ENCODE measurements around the gene IGFL1.
A peak's percentile ranks its signal among the peaks of the same experiment; 100 is the strongest.
"Not testable (repeated sequence)": the region's sequence is repeated elsewhere in the genome, so short reads cannot be mapped to it uniquely, and the experiment has no call there.

The IGFL1 gene

DNA sequence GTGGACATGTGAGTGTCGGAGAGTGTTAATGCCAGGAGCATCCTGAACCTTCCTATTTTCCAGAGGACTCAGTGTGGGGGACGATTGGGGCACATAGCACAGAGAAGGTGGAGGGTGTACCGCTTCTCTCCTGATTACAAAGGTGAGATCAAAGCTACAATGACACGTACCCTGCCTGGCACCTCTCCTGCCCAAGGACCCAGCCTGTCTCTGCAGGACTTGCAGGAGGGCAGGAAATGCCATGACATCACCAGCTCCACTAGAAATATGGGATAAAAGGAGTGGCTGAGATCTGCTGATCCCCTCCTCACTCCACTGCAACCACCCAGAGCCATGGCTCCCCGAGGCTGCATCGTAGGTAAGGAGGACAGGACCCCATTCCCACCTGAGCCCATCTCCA is at the start of gene IGFL1:
Gene IGFL1, plus strand, starts transcription at position 301 of the 400 bp plus-strand sequence. Its CDS starts 33 bp downstream, at position 334.
- no peak for DNase-seq

DNA sequence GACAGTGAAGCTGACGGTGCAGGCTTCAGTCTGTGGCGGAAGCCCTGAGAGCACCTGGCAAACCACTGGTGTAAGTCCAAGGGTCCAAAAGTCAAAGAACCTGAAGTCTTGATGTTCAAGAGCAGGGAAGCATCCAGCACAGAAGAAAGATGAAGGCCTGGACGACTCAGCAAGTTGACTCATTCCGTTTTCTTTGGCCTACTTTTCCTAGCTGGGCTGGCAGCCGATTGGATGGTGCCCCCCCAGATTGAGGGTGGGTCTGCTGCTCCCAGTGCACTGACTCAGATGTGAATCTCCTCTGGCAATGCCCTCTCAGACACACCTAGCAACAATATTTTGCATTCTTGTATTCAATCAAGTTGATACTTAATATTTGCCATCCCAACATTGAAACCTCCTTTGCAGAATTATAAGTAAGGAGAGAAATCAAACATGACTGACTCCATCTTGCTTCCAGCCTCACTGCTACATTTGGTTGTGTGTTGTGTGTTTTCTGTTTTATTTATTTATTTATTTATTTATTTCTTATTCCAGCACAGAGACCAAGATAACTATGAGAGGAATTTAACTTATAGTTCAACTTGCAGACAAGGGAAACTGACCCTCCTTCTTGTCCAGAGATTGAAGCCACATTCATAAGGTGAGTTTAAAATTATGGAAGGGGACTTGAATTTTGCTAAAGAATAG is 48.7 kb upstream of the IGFL1 start:
- DNase-seq, result no peak

DNA sequence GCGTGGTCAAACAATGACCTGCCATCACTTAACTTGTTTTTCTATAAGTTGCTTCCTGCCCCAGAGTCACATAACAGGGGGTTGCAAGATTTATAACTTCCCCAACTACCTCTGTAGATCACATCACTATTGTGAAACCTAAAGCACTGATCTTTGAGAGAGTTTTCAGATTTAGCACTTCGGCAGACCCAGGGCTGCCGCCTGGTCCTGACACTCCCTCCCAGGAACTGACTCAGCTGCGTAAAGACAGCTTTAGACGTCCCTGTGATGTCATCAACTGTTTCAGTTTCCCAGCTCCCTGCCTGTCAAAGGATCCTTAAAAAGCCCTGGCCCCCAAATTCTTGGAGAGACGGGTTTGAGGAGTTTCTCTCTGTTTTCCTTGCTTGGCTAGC is 48.2 kb upstream of the IGFL1 start:
- DNase-seq, result no peak

DNA sequence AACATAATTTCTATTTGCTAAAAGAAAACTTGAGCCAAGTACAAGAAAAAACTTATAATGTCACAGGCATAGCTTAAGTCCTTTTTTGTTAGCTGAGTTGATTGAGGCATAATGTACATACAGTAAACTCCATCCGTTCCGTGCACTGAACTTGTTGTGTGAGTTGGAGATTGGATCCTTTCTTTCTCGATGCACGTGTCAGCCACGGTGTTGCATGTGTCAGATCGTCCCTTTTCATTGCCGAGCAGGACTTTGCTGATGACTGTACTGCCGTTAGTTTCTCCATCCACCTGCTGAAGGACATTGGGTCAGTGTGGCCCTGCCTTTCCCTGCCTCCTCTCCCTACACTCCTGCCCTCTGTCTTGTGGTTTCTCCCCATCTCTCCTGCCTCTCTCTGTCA is 47.1 kb upstream of the IGFL1 start:
- no peak for DNase-seq

DNA sequence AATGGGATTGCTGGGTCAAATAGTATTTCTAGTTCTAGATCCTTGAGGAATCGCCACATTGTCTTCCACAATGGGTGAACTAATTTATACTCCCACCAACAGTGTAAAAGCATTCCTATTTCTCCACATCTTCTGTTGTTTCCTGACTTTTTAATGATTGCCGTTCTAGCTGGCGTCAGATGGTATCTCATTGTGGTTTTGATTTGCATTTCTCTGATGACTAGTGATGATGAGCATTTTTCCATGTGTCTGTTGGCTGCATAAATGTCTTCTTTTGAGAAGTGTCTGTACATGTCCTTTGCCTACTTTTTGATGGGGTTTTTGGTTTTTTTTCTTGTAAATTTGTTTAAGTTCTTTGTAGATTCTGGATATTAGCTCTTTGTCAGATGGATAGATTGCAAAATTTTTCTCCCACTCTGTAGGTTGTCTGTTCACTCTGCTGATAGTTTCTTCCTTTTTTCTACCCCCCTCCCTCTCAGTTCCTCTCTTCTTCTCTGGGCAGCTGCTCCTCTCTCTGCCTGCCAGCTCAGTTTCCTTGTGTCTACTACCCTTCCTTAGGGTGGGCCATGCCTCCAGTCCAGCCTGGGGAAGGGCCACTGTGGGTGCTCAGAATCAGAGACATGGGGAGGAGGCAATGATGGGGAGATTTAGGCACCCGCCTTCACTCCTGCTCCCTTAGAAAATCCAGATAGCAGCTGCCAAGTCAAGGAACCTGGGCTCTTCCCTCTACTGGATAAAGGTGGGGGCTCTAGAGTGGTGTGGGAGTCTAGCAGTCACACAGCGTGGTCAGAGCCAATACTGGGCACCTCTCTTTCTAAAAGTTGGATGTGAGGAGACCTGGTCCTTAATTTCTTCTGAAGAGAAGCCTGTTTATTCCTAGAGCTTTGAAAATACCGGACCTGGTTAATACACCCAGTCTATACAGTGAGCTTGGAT is 44.5 kb upstream of the IGFL1 start:
- not testable (repeated sequence) for DNase-seq

DNA sequence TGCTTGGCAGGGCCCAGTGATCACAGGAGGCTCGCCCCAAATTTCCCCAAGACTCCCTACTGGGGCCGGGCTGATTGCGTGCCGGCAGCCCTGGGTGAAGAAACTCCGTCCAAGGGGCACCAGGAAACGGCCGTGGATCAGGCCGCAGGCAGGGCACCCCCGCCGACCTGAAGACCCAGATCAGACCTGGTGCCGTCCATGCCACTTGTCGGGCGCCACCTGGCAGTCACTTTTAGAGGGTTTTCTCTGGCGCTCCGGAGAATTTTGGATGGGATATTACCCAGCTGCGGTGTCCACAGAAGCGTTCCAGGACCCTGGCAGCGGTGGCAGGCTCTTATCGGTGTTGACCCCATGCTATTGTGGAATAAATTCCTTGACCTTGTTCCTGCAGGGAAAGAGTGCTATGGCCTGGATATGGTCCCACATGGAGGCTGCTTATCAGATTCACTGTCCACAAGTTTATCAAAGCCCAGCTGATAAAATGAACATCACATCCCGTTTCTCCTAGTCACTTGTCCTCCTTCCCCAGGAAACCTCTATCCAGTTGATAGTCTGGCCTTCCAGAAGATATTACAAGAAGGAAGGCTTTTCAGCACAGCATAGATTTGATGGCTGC is 43.3 kb upstream of the IGFL1 start:
- no peak for DNase-seq

DNA sequence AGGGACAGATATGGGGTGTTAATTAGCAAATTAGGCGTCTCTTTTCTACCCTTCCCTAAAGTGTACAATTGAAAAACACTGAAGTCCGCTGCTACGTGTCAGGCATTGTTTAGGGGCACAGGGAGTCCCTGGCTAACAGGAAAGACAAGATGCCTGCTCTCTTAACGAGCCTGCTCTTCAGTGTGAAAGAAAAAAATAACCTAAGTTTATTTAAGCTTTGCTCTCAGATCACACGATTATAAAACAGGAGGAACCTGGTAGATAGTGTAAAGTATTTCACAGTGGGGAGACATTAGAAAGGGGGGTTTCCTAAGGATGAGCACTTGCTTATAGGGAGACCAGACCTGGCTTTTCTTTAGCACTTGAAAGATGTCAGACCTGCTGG is 42.8 kb upstream of the IGFL1 start:
- DNase-seq, result no peak

DNA sequence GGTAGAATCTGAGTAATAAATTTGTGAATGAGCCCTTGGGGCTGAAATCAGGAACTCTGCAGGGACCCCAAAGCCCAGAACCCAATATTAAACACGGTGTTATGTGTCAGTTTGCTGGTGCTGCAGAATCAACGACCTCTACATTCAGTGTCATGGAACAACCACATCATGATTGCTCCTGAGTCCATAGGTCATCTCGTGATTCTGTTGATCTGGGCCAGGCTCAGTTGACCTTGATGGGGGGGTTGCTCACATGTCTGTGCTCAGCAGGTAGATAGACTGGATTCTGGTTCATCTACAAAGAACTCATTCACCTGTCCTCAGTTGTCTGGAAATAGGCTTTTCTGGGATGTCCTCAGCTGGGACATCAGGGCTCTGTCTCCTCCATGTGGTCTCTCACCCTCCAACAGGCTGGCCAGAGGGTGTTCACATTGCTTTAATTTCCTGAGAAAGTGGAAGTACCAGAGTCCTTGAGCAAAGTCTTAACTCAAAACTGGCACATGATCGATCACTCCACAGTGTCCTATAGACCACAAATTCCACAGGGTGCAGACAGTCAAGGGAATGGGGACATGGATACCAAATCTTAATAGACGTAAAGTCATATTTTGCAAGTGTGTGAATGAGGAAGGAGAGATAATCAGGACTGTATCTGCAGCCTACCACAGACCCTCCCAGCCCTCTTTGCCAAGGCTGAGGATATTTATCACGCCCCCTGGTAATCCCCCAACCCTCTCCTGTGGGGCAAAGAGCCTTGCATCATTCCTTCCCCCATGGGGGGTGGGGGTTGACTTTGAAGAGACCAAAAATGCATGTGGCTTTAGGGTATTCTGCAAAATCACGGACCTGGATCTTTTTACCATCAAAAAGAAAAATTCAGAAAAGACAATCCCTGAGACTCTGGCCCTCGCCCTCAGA is 39.3 kb upstream of the IGFL1 start:
- DNase-seq, result no peak

DNA sequence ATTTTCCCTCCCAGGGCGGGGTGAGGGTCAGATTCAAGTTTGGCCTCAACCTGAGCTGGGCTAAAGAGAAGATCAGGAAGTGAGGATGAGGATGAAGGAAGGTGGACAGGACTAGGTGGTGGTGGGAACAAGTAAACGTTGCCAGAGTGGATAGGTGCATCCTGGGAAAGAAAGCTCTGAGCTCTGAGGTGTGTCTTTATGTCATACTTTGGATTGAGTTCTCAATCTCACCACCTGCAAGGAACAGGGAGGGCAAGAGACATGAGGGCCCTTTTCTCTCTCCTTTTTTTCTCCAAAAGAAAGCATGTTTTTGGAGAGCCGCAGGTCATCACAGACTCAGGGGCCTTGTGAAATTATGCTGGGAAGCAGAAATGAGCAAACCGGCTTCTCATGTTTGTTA is 38.2 kb upstream of the IGFL1 start:
- DNase-seq, result no peak

DNA sequence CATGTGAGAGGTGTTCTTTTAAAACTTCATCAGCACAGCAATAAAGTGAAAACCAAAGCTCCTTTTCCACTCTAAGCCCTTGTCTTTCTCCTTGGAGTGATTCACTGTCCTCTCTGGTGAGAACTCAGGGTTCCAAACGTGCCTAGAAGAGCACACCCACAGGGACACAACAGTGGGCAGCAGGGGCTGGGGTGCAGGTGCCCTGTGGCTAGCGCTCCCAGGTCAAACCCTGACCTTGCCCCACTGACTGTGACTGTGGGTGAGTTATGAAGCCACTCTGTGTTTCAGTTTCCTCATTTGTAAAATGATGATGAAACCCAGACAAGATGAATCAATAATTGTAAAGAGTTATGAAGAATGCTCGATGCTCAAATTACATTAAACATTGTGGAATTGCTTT is 37.6 kb upstream of the IGFL1 start:
- DNase-seq, result no peak

DNA sequence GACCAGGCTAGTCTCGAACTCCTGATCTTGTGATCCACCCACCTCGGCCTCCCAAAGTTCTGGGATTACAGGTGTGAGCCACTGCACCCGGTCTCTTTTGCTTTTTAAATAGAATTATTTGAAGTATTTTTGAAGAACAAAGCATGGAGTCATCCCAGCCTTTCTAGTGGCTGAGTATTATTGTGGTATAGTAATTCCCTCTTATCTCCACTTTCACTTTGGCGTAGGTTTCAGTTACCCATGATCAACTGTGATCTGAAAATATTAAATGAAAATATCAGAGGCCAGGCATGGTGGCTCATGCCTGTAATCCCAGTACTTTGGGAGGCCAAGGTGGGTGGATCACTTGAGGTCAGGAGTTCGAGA is 36.9 kb upstream of the IGFL1 start:
- not testable (repeated sequence) for DNase-seq

DNA sequence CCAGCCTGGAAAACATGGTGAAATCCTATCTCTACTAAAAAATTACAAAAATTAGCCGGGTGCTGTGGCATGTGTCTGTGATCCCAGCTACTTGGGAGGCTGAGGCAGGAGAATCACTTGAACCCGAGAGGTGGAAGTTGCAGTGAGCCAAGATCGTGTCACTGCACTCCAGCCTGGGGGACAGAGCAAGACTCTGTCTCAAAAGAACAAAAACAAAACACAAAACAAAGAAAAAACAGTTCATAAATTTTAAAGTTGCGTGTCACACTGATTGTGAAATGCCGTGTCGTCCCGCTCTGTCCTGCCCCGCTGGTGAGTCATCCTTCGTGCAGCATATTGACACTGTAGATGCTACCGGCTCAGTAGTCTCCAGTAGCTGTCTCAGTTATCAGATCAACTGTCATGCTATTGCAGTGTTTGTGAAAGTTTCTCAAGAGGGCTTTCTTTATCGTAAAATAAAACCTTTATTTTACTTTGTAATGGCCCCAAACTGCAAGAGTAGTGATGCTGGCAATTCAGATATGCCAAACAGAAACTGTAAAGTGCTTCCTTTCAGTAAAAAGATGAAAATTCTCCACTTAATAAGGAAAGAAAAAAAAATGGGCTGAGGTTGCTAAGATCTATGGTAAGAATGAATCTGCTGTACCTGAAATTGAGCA is 36.4 kb upstream of the IGFL1 start:
- DNase-seq, result peak in 3 of 56 donors; percentile 4 to 23 (median 7)

DNA sequence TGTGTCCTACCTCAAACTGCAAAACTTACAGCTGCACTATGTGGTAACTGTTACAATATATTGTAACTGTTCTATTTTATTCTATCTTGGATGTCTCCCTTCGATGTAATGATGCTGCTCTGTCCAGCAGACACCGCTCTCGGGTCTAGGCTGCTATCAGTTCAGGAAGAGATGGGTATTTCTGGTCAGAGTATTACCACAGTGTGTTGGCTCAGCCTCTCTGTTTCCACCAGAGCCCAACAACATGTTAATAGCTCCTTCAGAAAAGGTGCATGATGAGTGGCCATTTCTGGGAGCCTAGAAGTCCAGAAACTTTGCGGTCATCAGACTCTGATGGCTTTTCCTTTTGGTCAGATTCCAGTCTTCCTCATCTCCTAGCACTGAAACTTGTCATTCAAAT is 35.9 kb upstream of the IGFL1 start:
- DNase-seq, result no peak

DNA sequence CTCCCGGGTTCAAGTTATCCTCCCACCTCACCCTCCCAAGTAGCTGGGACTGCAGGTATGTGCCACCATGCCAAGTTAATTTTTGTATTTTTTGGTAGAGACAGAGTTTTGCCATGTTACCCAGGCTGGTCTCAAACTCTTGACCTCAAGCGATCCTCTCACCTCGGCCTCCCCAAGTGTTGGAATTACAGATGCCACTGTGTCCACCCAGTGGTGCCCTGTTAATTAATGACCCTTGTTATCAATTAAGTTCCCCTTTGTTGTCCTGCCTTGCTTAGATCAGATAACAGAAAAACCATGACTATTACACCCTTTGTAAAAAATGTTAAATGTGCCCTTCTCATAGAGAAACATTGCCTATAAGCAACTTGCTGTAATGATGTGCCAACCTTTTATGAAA is 34.4 kb upstream of the IGFL1 start:
- no peak for DNase-seq

DNA sequence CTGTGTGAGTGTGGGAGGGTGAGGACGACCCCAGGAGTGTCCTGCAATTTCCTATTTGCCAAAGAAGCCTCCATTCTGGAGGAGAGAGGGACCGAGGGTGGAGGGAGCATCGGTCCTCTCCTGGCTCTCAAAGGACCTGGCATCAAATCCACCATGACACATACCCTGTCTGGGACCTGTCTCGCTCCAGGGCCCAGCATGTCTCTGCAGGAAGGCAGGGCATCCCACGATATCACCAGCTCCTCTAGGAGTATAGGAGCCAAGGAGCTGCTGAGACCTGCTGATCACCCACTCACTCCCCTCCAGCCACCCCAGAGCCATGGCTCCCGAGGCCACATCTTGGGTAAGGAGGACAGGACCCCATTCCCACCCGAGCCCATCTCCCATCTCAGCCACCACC is 33.6 kb upstream of the IGFL1 start:
- DNase-seq, result not testable (repeated sequence)

DNA sequence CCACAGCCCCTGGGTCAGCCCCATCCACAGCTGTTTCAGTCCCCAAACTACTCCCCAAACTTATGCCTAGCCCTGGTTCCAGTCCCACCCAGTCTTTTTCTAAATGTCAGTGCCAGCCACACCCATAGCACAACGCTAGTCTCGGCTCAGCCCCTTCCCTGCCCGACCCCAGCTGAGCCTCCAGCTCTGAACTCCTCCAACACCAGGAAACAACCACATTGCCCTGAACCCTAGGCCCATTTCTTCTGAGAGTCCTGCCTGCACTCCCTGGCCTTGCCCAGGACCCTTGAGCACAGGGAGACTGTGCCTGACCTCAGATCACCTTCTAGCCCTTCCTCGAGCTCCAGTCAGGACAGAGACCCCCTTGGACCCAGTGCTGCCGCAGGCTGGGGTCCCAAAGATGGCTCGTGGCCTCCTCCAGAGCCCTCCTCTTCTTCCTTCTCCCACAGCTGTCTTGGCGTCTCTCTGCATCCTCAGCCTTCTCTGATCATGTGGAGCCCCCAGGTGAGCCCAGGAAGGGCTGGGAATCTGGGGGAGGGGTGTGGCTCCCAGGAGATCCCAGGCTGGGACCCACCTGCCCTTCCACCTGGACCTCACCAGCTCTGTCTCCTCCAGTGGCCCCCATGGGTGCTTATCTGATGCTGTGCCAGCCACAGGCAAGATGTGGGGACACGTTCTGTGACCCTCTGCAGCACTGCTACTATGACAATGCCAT is 33.0 kb upstream of the IGFL1 start:
- DNase-seq, result no peak

DNA sequence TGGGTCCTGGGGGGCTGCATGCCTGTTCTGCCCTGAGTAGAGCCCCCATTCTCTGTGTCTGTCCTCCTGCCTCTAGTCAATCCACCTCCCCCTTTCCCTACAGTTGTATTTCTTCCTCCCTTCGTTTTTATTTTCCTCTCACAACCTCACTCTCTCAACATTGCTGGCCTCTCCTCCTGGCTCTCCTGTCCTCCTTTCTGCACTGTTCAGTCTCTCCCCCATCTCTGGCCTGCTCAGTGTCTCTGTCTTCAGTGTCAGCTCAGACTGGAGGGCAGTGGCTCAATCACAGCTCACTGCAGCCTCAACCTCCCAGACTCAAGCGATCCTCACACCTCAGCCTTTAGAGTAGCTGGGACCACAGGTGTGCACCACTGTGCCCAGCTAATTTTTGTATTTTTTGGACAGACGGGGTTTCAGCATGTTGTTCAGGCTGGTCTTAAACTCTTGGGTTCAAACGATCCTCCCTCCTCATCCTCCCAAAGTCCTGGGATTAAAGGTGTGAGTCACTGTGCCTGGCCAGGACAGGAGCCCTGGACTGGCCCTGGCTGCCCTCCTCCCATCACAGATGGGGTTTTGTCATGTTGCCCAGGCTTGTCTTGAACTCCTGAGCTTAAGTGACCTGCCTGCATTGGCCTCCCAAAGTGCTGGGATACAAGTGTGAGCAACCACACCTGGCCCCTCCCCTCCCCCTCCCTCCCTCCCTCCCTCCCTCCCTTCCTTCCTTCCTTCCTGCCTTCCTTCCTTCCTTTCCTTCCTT is 32.0 kb upstream of the IGFL1 start:
- no peak for DNase-seq

DNA sequence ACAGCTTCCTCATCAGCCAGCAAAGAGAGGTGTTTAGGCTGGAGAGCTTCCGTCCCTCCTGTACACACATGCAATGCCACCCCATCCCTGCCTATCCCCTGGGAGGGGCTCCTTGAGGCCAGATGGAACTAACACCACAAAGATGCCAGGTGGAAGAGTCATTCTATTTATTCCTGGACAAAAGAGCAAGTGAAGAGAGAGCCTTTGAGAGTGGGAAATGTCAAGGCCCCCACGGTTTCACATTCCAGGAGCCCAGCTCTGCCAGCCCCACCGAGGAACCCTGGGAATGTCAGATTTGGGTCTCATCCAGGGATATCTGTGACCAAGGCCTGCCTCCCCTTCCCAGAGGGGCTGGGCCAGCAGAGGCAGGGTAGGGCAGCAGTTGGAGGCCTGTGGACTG is 30.8 kb upstream of the IGFL1 start:
- no peak for DNase-seq

All from amygdala (tissue), 56 donors.